ENCODE results near the gene NEDD4L. TPM values are rescaled to one million over a fixed set of nuclear protein-coding genes. Genes with fewer than 3 reads are reported as not detected.

NEDD4L gene
- polyA plus RNA-seq, 1 of the 3 experiments (the other 2 are of a cell fraction): 13.2 TPM

DNA sequence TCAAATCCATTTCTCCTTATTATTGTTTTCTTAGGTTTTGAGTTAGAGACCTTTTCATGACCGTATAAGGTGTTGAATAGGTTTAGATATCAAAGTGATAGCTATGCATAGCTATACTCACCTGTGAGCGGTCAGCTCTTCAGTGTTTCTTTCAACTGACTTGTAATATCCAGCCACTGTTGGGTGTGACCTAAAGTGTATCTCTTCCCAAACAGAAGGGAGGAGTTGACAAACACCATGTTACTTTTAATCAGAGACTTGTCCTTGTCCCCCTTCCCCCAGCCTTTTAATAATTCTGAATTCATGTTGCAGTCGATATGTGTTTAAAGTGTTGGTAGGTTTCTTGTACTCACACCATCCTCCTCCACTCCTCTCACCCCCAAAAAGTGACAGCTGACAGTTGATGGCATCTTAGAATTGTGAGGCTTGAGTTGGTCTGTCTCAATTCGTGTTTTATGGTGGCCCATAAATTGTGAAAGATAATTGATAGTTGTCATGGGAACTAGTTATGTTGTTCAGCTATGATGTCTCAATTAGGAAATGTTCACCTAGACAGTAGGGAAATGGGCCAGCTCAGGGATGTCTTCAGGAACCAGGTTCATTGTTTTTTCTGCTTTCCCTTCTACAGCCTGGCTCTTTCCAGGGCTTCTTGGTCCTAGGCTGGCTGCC, 12.0 kb downstream of the NEDD4L start (continued):
- TF ChIP-seq IRF3 (IDR thresholded peaks at IDR 0.05; ENCODE audit: low read depth, low read length): no peak
- no peak for TF ChIP-seq SMC3 (IDR thresholded peaks at IDR 0.05; ENCODE audit: low read depth, low read length)
- TF ChIP-seq ELF1 (IDR thresholded peaks at IDR 0.05): no peak

- Histone ChIP-seq H3K36me3 (replicated peaks in 1 of 2; ENCODE audit: control insufficient read depth in 1 of 2, insufficient read depth in 2 of 2, low read length in 1 of 2) (no peaks in the 10 kb centered on the region), H3K27ac (ENCODE audit: low read depth in 2 of 2, low read length in 1 of 2) (no peak overlapping the region), H3K9me3 (no peaks in the 10 kb centered on the region), H2AFZ (ENCODE audit: low read depth) (no peak overlapping the region), H3K4me1 (ENCODE audit: control insufficient read depth in 1 of 2, insufficient read depth in 2 of 2, low read depth in 1 of 2, low read length in 1 of 2) (peaks cover 2 to 8% of the 10 kb centered on the region in 2 experiments; a peak in 2 of 4 replicates), H3K9ac (no peak overlapping the region), H3K27me3 (ENCODE audit: insufficient read depth) (no peaks in the 10 kb centered on the region), H3F3A (replicated peaks; ENCODE audit: insufficient read depth) (peaks cover 8% of the 10 kb centered on the region), H4K20me1 (ENCODE audit: insufficient read depth) (no peaks in the 10 kb centered on the region), H3K4me2 (no peak overlapping the region), H3K9me2 (no peaks in the 10 kb centered on the region), H3K4me3 (ENCODE audit: low read depth in 2 of 2, low read length in 1 of 2) (no peak overlapping the region), H3K79me2 (ENCODE audit: insufficient read depth) (no peaks in the 10 kb centered on the region)
- TF ChIP-seq SIN3A (IDR thresholded peaks at IDR 0.05; ENCODE audit: borderline replicate concordance, low read depth, low read length) (no peak), GATA2 (CRISPR knock-in tag; IDR thresholded peaks at IDR 0.05) (no peak), POLR2AphosphoS5 (IDR thresholded peaks at IDR 0.05; ENCODE audit: low read depth, low read length) (no peak), SMC3 (IDR thresholded peaks at IDR 0.05; ENCODE audit: low read depth, low read length) (no peak), ZBTB33 (IDR thresholded peaks at IDR 0.05; ENCODE audit: borderline replicate concordance, low read depth) (no peak), RFX5 (IDR thresholded peaks at IDR 0.05; ENCODE audit: low read length) (no peak), MEF2A (IDR thresholded peaks at IDR 0.05; ENCODE audit: borderline replicate concordance, low read depth) (no peak), FOXJ3 (CRISPR knock-in tag; IDR thresholded peaks at IDR 0.05) (no peak), FOSL2 (IDR thresholded peaks at IDR 0.05; ENCODE audit: borderline replicate concordance, low read depth) (no peak), NFIC (IDR thresholded peaks at IDR 0.05; ENCODE audit: borderline replicate concordance) (no peak), RXRA (IDR thresholded peaks at IDR 0.05; ENCODE audit: borderline replicate concordance, low read depth) (no peak), IRF3 (IDR thresholded peaks at IDR 0.05; ENCODE audit: low read depth, low read length) (no peak), ELF1 (IDR thresholded peaks at IDR 0.05) (no peak), TCF12 (IDR thresholded peaks at IDR 0.05) (no peak), RCOR1 (IDR thresholded peaks at IDR 0.05; ENCODE audit: low read length) (no peak), GABPA (IDR thresholded peaks at IDR 0.05; ENCODE audit: low read depth) (no peak)
- TF ChIP-seq, protein P1, sequence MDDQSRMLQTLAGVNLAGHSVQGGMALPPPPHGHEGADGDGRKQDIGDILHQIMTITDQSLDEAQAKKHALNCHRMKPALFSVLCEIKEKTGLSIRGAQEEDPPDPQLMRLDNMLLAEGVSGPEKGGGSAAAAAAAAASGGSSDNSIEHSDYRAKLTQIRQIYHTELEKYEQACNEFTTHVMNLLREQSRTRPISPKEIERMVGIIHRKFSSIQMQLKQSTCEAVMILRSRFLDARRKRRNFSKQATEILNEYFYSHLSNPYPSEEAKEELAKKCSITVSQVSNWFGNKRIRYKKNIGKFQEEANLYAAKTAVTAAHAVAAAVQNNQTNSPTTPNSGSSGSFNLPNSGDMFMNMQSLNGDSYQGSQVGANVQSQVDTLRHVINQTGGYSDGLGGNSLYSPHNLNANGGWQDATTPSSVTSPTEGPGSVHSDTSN (IDR thresholded peaks at IDR 0.05): no peak
- TF ChIP-seq, protein P2, sequence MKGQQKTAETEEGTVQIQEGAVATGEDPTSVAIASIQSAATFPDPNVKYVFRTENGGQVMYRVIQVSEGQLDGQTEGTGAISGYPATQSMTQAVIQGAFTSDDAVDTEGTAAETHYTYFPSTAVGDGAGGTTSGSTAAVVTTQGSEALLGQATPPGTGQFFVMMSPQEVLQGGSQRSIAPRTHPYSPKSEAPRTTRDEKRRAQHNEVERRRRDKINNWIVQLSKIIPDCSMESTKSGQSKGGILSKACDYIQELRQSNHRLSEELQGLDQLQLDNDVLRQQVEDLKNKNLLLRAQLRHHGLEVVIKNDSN (IDR thresholded peaks at IDR 0.05; ENCODE audit: borderline replicate concordance, low read depth): no peak
- TF ChIP-seq, protein P3, sequence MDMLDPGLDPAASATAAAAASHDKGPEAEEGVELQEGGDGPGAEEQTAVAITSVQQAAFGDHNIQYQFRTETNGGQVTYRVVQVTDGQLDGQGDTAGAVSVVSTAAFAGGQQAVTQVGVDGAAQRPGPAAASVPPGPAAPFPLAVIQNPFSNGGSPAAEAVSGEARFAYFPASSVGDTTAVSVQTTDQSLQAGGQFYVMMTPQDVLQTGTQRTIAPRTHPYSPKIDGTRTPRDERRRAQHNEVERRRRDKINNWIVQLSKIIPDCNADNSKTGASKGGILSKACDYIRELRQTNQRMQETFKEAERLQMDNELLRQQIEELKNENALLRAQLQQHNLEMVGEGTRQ (IDR thresholded peaks at IDR 0.05; ENCODE audit: borderline replicate concordance, low read depth, low read length): no peak
- TF ChIP-seq, protein P4, sequence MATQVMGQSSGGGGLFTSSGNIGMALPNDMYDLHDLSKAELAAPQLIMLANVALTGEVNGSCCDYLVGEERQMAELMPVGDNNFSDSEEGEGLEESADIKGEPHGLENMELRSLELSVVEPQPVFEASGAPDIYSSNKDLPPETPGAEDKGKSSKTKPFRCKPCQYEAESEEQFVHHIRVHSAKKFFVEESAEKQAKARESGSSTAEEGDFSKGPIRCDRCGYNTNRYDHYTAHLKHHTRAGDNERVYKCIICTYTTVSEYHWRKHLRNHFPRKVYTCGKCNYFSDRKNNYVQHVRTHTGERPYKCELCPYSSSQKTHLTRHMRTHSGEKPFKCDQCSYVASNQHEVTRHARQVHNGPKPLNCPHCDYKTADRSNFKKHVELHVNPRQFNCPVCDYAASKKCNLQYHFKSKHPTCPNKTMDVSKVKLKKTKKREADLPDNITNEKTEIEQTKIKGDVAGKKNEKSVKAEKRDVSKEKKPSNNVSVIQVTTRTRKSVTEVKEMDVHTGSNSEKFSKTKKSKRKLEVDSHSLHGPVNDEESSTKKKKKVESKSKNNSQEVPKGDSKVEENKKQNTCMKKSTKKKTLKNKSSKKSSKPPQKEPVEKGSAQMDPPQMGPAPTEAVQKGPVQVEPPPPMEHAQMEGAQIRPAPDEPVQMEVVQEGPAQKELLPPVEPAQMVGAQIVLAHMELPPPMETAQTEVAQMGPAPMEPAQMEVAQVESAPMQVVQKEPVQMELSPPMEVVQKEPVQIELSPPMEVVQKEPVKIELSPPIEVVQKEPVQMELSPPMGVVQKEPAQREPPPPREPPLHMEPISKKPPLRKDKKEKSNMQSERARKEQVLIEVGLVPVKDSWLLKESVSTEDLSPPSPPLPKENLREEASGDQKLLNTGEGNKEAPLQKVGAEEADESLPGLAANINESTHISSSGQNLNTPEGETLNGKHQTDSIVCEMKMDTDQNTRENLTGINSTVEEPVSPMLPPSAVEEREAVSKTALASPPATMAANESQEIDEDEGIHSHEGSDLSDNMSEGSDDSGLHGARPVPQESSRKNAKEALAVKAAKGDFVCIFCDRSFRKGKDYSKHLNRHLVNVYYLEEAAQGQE (IDR thresholded peaks at IDR 0.05; ENCODE audit: low read depth, low read length): no peak
- CTCF ChIA-PET: interaction anchor here (1.0 to 4.0 kb wide), 5 partner anchors 11 to 251 kb away, joined by 3 to 23 read pairs (median 4); no protein-coding TSS in a partner anchor
- DNase-seq: no peak
- 84% methylated on average over 5 of the region's 5 CpGs for WGBS (ENCODE audit: low lambda C conversion rate)
- POLR2A ChIA-PET: no interaction called here
Observed at GRCh38 chr18:58056852-58057251, 12.8 kb downstream of the NEDD4L start.

Measured in SK-N-SH (cell line).